Liver (tissue), 9 donors: ENCODE results near the gene CKMT2. TPM values are rescaled to one million over a fixed set of nuclear protein-coding genes. Genes with fewer than 3 reads are reported as not detected.

ENCODE experiments used
- DNase-seq: peaks from one replicate; pipeline ENCODE4 v3.0.0-alpha.2; 2017; ENCODE audit warnings: low spot score
- H3K27ac ChIP-seq, 2 donors: one replicate each; pipeline ENCODE4 v1.7.0; 2013; ENCODE audit warnings: inconsistent platforms in 2 of 2, low read length in 2 of 2, control low read depth in 1 of 2, low read depth in 1 of 2, mild to moderate bottlenecking in 1 of 2
- H3K27me3 ChIP-seq, 4 donors: one replicate each; pipeline versions ENCODE4 v1.6.1 to v1.7.0; 2013; ENCODE audit warnings: low read length in 3 of 4, inconsistent platforms in 1 of 4, mild to moderate bottlenecking in 1 of 4, moderate library complexity in 1 of 4; ENCODE audit not compliant: control insufficient read depth in 4 of 4, insufficient read depth in 4 of 4
- H3K36me3 ChIP-seq, 4 donors: one replicate each; pipeline versions ENCODE4 v1.6.1 to v1.7.0; 2013; ENCODE audit warnings: low read length in 3 of 4, mild to moderate bottlenecking in 3 of 4, low read depth in 1 of 4, moderate library complexity in 1 of 4; ENCODE audit not compliant: control insufficient read depth in 4 of 4, insufficient read depth in 3 of 4
- H3K4me1 ChIP-seq, 4 donors: one replicate each; pipeline versions ENCODE4 v1.6.1 to v1.7.0; 2013; ENCODE audit warnings: low read length in 3 of 4, mild to moderate bottlenecking in 3 of 4, moderate library complexity in 1 of 4; ENCODE audit not compliant: control insufficient read depth in 4 of 4, insufficient read depth in 4 of 4
- H3K4me3 ChIP-seq, 3 donors: one replicate each; pipeline versions ENCODE4 v1.6.1 to v1.7.0; 2013; ENCODE audit warnings: low read length in 3 of 3, control low read depth in 1 of 3, low read depth in 1 of 3, mild to moderate bottlenecking in 1 of 3
- H3K9ac ChIP-seq, 2 donors: one replicate each; pipeline ENCODE4 v1.7.0; 2013; ENCODE audit warnings: low read length in 2 of 2, mild to moderate bottlenecking in 2 of 2, moderate library complexity in 2 of 2, control low read depth in 1 of 2, low read depth in 1 of 2
- H3K9me3 ChIP-seq, 4 donors: one replicate each; pipeline versions ENCODE4 v1.6.1 to v1.7.0; 2013; ENCODE audit warnings: low read length in 3 of 4; ENCODE audit not compliant: control insufficient read depth in 4 of 4
- CTCF ChIP-seq: fragments of 150-350 bp; IDR thresholded peaks from 2 replicates; pipeline ENCODE4 v1.5.1; 2017; ENCODE audit warnings: improper control_type of control experiment, low read depth, low read length; ENCODE audit not compliant: missing input control
- EGR1 ChIP-seq, 2 donors: IDR thresholded peaks; 2 replicates each; pipeline ENCODE4 v1.6.1; 2016 to 2018; ENCODE audit warnings: antibody characterized with exemption in 2 of 2, low read depth in 2 of 2
- FOXA1 ChIP-seq: IDR thresholded peaks from 2 replicates; pipeline ENCODE4 v1.6.1; 2016; ENCODE audit warnings: antibody characterized with exemption
- FOXA2 ChIP-seq: IDR thresholded peaks from 2 replicates; pipeline ENCODE4 v1.6.1; 2016; ENCODE audit warnings: antibody characterized with exemption
- GABPA ChIP-seq, 2 donors: IDR thresholded peaks in 1 of 2; conservative IDR thresholded peaks in 1 of 2; 2 replicates each; pipeline ENCODE4 v1.6.1; 2016; ENCODE audit warnings: antibody characterized with exemption in 2 of 2, mild to moderate bottlenecking in 1 of 2, moderate library complexity in 1 of 2
- HNF4A ChIP-seq, 2 donors: conservative IDR thresholded peaks; 2 replicates each; pipeline ENCODE4 v1.6.1; 2016; ENCODE audit warnings: antibody characterized with exemption in 2 of 2, mild to moderate bottlenecking in 2 of 2
- HNF4G ChIP-seq: IDR thresholded peaks from 2 replicates; pipeline ENCODE4 v1.6.1; 2016; ENCODE audit warnings: antibody characterized with exemption
- JUND ChIP-seq, 2 donors: IDR thresholded peaks; 2 replicates each; pipeline ENCODE4 v1.6.1; 2016; ENCODE audit warnings: antibody characterized with exemption in 2 of 2
- MAX ChIP-seq: IDR thresholded peaks from 2 replicates; pipeline ENCODE4 v1.6.1; 2016; ENCODE audit warnings: antibody characterized with exemption
- NR2F2 ChIP-seq: IDR thresholded peaks from 2 replicates; pipeline ENCODE4 v1.6.1; 2016; ENCODE audit warnings: antibody characterized with exemption
- RAD21 ChIP-seq, 2 donors: IDR thresholded peaks; 2 replicates each; pipeline ENCODE4 v1.6.1; 2016; ENCODE audit warnings: antibody characterized with exemption in 2 of 2, mild to moderate bottlenecking in 2 of 2
- REST ChIP-seq: IDR thresholded peaks from 2 replicates; pipeline ENCODE4 v1.6.1; 2016; ENCODE audit warnings: antibody characterized with exemption, mild to moderate bottlenecking
- RXRA ChIP-seq, 2 donors: IDR thresholded peaks; 2 replicates each; pipeline ENCODE4 v1.6.1; 2017 to 2018; ENCODE audit warnings: antibody characterized with exemption in 2 of 2, mild to moderate bottlenecking in 1 of 2
- SP1 ChIP-seq: IDR thresholded peaks from 2 replicates; pipeline ENCODE4 v1.6.1; 2018; ENCODE audit warnings: antibody characterized with exemption, mild to moderate bottlenecking
- TAF1 ChIP-seq: conservative IDR thresholded peaks from 2 replicates; pipeline ENCODE4 v1.6.1; 2016; ENCODE audit warnings: antibody characterized with exemption, mild to moderate bottlenecking
- YY1 ChIP-seq: IDR thresholded peaks from 2 replicates; pipeline ENCODE4 v1.6.1; 2016; ENCODE audit warnings: antibody characterized with exemption, mild to moderate bottlenecking
- ZBTB33 ChIP-seq: IDR thresholded peaks from 2 replicates; pipeline ENCODE4 v1.6.1; 2016; ENCODE audit warnings: antibody characterized with exemption
- WGBS: extraction: QIAGEN DNeasy Blood & Tissue Kit; methylation state at CpG from one replicate; pipeline ENCODE4 v1.1.7; 2013; 5-methylcytosine and 5-hydroxymethylcytosine counted together
- polyA plus RNA-seq, 2 donors: library from polyadenylated mRNA; stranded (reverse) in 1 of 2; unstranded in 1 of 2; fragments of 200-250 nt in 1 of 2; fragments of >200 nt in 1 of 2; fragmentation: Nextera tagmentation in 1 of 2; extraction: Ambion mirVana in 1 of 2; gene quantifications; one replicate each; pipeline versions ENCODE4 v1.2.1 to v1.2.3, GENCODE V29; 2013 to 2015
- total RNA-seq, 2 donors: library from RNA; depleted of rRNA; stranded (reverse); fragments of >200 nt; gene quantifications; one replicate each; pipeline ENCODE4 v1.2.3, GENCODE V29; 2014
- donor health status: healthy.
- donor health status: healthy.
- donor health status: healthy.
- donor health status: healthy.
- donor health status: healthy.

The CKMT2 gene
- total and polyA plus RNA-seq, 4 donors, result 0.20 to 2.6 (median 0.82) TPM

- TF ChIP-seq FOXA1 (no peak), FOXA2 (no peak), CTCF (no peak), MAX (no peak), HNF4A (conservative IDR thresholded peaks at IDR 0.05) (no peak), NR2F2 (no peak), TAF1 (no peak), JUND (IDR thresholded peaks at IDR 0.05) (no peak)
Measured at GRCh38 chr5:81212211-81212751, 20.8 kb upstream of the CKMT2 start.

GRCh38 chr5:81213070-81213469 is 20.1 kb upstream of the CKMT2 start:
- no peak for DNase-seq
- Histone ChIP-seq H3K36me3 (no peaks in the 10 kb centered on the region), H3K27me3 (no peaks in the 10 kb centered on the region), H3K9me3 (no peaks in the 10 kb centered on the region), H3K4me1 (peaks cover 0 to 4% (median 0%) of the 10 kb centered on the region in 4 donors), H3K4me3 (no peak overlapping the region), H3K27ac (no peak overlapping the region), H3K9ac (no peak overlapping the region)
- WGBS, result 89% methylated on average over 3 of the region's 3 CpGs
- TF ChIP-seq RXRA (IDR thresholded peaks at IDR 0.05) (no peak), FOXA2 (no peak), SP1 (no peak), RAD21 (IDR thresholded peaks at IDR 0.05) (no peak), NR2F2 (no peak), HNF4G (no peak), FOXA1 (no peak), EGR1 (IDR thresholded peaks at IDR 0.05; ENCODE audit: low read depth in 2 of 2) (no peak), GABPA (IDR thresholded peaks at IDR 0.05 in 1 of 2, conservative IDR thresholded peaks at IDR 0.05 in 1 of 2) (no peak), HNF4A (conservative IDR thresholded peaks at IDR 0.05) (no peak), CTCF (no peak), ZBTB33 (no peak), MAX (no peak), YY1 (no peak), REST (no peak), TAF1 (no peak)

More at GRCh38 chr5:81212211-81212751, 20.8 kb upstream of the CKMT2 start:
- Histone ChIP-seq H3K27me3 (no peaks in the 10 kb centered on the region), H3K36me3 (no peaks in the 10 kb centered on the region), H3K4me3 (no peak overlapping the region), H3K9ac (no peak overlapping the region), H3K9me3 (no peaks in the 10 kb centered on the region), H3K27ac (no peak overlapping the region), H3K4me1 (peaks cover 0 to 4% (median 0%) of the 10 kb centered on the region in 4 donors)
- DNase-seq, result no peak
- WGBS, result 70% methylated on average over 11 of the region's 11 CpGs
